ENCODE results near the gene ABCG1.

Gene ABCG1

DNA sequence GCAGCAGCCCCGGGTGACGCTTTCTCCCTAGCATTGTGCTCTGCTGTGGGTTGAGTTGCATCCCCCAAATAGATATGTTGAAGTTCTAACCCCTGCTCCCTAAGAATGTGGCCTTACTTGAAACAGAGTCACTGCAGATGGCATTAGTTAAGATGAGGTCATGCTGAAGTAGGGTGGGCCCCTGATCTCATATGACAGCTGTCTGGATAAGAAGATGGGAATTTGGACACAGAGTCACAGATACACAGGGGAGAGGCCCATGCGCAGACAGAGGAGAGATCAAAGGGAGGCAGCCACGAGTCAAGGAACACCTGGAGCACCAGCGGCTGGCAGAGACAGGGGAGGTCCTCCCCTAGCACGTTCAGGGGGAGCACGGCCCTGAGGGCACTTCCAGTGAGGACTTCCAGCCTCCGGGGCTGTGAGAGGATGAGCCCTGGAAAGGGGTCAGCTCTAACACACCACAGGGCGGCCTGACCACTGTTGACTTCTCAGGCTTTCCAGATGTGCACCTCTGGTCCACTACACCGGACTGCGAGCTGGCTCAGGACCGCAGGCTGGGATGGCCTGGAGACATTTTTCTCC is 46.4 kb downstream of the ABCG1 start:
- DNase-seq, result no peak

DNA sequence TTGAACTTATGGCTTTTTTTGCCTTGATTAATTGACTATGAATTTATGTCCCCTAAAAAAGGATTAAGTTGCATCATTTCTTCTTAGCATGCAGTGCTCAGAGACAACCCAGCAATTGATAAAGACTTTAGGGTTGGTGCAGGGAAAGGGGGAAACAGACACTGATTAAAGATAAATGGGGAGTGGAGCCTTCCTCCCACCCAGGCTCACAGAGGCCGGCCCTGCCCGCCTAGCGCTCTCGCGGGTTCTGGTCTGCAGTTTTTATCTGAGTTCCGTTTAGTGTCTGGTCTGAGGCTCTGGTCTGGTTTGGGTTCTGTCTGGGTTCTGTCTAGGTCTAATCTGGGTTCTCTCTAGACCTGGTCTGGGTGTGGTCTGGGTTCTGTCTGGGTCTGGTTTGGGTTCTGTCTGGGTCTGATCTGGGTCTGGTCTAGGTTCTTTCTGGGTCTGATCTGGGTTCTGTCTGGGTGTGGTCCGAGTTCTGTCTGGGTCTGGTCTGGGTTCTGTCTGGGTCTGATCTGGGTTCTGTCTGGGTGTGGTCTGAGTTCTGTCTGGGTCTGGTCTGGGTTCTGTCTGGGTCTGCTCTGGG is 48.1 kb downstream of the ABCG1 start:
- no peak for DNase-seq

DNA sequence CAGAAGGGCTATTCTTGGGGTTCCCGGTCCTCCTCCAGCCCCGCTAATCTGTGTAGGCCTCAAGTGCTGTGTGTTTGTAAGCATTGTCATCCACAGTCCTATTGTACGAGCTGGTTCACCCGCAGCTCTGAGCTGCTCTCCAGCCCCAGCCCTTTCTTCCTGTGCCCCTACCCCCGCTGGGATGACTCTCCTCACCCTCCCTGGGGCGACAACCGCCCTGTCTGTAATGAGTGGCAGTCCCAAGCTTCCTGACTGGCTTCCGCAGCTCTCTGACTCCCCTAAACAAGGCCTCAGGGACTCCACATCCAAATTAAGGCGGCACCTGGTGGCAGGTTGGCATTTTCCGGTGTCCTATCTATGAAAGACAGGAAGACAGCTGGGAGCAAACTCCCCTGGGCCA is 50.4 kb downstream of the ABCG1 start:
- no peak for DNase-seq

DNA sequence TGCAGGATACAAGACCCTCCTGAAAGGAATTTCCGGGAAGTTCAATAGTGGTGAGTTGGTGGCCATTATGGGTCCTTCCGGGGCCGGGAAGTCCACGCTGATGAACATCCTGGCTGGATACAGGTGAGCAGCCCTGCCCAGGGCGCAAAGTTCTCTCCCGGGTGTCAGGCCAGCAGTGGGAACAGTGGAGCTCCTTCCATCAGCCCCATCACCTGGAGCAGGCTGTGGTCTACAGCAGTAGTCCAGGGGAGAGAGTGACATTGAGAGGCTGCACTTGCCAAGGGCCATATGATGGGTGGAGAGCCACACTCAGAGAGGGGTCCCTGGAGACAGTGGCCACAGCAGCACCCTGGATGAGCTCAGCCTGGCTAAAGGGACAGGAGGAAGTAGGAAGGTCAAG is 52.1 kb downstream of the ABCG1 start:
- no peak for DNase-seq

DNA sequence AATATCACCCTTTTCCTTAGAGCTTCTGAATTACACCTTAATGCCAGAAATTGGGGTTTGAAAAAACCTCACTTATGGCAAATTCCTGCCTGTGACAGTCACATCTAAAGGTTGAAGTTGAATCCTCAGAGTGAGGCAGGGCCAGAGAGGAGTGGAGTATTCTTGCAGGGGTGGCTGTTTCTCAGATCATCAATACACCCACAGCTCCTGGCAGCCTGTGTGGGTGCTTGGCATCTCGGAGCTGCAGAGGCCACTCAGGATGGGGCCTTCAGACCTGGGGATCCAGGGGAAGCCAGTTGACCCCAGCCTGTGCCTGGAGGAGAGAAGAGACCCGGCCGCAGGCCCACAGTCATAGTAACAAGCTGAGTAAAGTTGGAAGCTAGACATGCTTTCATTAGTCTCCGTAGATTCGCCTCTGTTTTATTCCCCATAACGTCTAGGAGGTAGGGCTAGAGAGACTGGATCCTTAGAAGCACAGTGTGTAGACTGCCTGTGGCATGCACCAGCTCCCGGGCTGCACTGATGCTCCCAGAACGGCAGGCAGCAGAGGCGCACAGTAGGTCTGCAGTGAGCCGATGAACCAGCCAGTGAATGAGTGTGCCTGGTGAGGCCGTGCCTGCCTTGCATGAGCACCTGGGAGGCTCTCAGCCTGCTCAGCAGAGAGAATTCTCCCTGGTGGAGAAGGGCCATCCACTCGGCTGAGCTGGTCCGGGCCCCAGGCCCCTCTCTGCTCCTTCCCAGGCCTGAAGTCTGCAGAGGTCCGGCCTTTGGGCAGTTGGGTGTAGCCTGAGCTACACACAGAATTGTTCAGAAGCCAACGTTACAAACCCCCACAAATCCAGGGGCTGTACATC is 53.4 kb downstream of the ABCG1 start:
- no peak for DNase-seq

DNA sequence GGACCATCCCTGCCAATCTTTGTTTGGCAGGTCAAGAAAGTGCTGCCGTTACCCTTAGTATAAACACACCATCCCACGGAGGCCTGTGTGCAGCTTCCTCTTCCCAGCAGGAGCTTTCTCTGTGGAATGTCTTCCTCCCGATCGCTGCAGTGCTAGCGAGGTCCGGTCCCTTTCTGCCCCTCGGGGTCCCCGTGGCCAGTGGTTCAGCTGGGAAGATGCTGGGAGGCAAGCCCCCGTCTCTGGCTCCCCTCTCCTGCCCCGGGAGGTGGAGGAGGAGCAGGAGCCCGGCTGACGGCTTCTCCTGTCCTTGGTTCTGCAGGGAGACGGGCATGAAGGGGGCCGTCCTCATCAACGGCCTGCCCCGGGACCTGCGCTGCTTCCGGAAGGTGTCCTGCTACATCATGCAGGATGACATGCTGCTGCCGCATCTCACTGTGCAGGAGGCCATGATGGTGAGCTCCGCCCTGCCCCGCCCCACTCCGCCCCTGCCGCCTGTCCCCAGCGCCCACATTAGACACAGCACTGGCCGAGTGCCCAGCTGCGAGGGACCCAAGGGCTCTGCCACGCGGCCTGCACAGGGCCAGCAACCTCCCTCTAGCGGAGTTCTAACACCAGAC is 54.2 kb downstream of the ABCG1 start:
- DNase-seq, result no peak

DNA sequence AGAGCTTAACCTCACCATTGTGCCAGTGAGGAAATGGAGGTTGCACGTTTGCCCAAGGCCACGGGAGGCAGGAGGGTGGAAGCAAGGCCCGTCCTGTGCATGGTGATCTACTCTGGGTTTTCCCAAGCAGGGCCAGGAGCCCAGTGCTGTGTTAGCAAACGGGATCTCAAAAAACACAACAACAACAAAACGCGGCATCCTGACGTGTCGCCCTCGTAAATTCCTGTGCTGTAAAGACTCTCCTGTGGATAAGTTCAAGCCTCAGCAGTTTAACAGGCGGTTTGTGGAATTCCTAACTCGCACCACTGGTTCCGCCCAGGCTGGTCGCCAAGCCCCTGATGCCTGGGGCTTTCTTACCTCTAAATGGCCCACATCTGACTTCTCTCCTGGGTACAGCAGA is 57.1 kb downstream of the ABCG1 start:
- no peak for DNase-seq

DNA sequence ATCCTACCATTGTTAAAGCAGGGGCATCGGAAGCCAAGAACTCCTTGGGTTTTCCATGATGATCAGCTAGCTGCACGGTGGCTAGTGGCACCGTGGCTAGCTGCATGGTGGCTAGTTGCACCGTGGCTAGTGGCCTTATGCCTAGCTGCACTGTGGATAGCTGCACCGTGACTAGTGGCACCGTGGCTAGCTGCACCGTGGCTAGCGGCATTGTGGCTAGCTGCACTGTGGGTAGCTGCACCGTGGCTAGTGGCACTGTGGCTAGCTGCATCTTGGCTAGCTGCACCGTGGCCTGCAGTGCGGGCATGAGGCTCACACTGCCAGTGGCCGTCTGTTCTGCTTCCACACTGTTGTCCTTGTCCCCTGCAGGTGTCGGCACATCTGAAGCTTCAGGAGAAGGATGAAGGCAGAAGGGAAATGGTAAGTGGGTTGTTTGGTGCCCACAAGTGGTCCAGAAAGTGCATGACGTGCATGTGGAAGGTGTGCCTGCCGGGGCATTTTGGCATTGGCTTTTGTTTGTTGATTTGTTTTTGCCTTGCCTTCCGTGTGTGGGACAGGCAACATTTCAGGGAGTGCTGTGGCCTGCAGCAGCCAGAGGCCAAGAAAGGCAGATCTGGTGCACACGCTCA is 57.7 kb downstream of the ABCG1 start:
- DNase-seq, result no peak

DNA sequence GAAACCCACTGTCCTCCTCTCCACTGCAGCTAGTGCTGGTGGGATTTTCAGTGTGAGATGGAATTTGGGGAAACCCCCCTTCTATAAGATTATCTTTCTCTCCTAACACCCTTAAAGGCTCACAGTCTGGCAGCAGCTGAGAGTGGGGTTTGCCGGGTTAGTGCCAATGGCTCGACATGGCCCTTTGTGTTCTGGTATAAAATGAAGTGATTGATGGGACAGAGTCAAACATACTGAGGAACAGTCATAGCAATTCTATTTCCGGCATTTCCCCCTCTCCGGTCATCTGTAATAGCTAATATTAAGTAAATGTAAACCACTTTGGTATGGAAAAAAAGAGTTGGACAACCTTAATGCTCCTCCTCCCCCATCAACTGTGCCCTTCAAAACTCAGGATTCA is 58.7 kb downstream of the ABCG1 start:
- DNase-seq, result no peak

DNA sequence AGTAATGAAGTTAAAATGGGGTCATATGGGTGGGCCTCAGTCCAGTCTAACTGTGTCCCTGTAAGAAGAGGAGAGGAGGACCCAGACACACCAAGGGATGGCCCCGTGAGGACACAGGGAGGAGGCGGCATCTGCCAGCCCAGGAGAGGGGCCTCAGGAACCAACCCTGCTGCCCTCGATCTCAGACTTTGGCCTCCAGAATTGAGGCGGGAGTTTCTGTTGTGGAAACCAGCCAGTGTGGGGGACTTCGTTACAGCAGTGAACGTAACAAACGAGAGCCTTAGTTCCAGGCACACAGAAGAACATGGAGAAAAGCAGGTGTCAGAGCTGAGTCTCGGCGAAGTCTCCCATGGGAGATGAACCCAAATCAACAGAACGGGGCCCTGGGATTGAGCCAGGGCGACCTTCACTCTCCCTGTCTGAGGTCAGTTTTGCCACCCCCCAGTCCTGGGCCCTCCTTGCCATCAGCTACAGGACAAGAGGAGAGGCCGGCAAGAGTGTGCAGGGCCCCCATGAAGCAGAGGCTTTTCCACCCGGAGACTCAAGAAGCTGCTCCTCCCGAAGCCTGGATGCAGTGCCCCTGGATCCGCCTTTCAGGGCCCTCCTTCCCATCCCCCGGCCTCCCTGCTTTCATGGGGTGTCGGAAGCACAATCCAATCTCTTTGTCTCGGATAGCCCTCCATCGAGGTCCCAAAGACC is 59.7 kb downstream of the ABCG1 start:
- no peak for DNase-seq

DNA sequence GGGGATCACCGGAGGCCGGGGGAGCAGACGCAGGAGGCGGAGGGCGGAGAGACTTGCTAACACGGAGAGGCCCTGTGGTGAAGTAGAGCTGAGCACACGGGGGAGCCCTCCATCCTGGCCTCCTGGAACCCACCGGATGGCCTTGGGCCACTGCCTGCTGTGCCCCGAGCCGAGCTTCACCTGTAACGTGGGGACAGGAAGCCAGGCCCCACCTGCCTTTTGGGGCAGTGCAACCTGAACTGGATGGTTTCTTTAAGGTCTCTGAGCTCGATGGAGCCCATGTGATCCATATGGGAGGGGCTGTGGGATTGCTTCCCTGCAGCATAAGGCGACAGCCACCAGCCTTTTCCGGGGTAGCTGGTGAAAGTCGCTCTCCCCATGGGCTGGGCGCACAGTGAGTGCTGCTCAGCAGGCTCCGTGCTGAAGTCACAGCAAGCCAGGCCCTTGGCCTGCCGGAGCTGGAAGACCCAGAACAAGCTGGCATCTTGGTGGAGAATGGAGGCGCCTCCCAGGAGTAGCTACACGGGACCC is 60.5 kb downstream of the ABCG1 start:
- no peak for DNase-seq

DNA sequence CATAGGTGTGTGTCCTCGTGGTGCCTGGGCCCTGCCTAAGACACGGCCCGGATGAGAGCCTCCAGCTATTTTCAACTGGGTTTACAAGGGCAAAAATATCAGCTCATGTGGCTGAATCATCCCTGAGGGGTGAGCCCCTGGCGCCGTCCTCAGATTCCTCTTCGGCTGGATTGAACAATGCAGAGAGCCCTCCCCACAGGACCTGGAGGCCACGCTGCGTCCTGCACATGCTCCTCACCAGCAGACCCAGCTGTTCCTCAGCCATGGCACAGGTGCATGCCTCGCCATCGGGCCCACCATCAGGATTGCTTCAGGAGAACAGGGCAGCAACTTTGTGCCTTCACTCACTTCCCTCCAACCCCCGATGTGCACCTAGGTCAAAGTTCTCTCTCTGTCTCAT is 60.9 kb downstream of the ABCG1 start:
- DNase-seq, result no peak

DNA sequence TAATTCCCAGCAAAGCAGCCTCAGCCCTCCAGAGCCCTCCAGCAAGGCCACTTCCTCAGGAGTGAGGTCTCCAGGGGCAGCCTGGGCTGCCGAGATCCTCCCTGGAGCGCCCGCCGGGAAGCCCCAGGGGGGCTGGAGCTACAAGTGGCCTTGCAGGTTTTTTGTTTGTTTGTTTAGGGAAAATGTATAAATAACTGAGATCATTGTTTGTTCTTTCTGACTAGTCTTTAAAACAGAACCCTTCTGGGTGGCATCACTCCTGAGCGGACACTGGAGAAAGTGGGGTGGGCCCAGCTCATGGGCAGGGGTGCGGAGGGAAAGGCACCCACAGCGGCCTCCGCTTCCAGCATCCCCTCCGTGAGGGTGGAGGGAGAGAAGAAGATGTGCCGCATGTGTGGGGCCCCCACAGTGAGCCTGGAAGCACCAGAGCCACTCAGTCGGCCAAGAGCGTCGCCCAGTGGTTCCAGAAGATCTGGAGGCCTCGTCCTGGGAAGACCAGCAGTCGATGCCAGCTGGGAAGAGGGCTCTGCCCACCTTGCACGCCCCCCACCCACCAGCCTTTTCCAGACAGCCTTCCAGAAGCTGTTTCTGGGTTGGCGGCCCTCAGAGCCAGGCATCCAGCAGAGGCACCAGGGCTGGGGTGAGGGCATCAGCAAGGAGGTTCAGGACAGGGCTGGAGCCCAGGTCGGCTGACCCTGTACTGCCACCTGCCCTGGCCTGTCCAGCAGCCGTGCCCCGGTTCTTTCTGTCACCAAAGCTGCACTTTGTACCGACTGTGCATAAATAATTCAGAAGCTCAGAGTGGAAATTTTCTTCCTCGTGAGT is 61.6 kb downstream of the ABCG1 start:
- no peak for DNase-seq

DNA sequence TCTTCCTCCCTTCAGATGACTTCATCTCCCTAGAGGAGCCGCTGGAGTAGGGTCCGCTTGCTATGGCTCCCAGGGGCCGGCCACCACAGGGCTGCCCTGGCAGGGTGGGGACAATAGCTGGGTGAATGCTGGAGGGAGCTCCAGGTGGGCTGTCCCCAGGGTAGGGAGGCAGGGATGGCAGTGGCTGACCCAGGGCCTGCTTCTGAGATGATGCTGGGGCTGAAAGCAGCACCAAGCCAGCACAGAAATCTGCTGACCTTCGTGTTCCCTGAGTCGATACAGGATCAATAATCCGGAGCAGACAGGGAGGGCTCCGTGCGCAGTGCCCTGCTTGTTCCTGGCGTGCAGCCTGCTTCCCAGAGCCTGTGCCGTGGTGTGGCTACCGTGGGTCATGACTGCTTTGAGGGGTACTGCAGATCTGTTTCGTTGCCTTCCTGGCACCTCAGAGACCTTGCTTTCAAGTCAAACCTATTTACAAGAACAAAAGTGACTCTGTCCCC is 62.3 kb downstream of the ABCG1 start:
- DNase-seq, result no peak

DNA sequence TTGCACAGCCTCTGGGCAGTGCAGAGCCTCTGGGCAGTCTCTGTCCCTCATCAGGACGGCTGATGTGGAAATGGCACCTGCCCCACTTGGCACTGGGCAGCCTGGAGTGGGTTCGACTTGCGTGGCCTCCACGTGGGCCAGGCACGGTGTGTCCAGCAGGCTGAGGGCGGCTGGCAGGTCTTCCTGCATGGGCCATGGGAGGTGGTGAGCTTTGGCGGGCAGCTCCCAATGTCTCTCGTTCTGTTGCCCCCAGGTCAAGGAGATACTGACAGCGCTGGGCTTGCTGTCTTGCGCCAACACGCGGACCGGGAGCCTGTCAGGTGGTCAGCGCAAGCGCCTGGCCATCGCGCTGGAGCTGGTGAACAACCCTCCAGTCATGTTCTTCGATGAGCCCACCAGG is 63.1 kb downstream of the ABCG1 start:
- DNase-seq, result no peak

DNA sequence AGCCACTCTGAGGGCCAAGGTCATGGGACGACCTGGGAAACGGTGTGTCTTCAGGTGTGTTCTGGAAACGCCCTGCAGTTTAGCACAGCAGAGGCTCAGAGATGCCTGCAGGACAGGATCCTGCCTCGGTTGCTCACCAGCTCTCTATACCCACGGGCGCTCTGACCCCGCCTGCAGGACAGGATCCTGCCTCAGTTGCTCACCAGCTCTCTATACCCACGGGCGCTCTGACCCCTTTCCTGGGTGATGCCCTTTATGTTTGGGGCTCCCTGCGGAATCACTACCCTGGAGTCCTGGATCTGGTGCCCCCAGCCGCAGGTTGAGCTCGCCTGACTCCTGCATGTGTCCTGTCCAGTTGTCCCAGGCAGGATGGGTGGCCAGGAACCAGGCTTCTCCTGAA is 63.8 kb downstream of the ABCG1 start:
- no peak for DNase-seq

DNA sequence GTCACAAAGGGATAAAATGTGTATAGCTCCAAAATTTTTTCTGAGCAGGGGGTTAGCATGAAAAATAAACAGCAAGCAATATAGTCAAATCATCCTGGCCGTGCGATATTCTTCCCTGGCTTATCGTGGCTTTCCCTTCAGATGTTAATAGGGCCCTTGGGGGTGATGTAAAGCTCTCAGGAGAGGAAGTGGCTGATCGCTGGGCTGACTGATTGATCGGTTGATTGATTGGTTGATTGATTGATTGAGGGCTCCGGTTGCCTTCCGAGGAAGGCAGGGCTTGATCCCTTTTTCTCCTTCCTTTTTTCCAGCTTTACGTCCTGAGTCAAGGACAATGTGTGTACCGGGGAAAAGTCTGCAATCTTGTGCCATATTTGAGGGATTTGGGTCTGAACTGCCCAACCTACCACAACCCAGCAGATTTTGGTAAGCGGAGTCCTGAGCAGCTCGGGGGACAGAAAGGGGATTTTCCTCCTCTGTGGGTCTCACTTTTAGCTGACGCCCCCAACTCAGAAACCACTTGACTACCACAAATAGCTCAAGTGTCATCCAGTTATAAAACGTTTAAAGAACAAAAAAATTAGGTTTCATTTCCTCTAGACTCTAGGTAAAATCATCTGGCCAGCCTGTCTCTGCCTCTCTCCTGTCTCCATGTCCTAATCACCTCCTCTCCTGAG is 66.8 kb downstream of the ABCG1 start:
- DNase-seq, result no peak

DNA sequence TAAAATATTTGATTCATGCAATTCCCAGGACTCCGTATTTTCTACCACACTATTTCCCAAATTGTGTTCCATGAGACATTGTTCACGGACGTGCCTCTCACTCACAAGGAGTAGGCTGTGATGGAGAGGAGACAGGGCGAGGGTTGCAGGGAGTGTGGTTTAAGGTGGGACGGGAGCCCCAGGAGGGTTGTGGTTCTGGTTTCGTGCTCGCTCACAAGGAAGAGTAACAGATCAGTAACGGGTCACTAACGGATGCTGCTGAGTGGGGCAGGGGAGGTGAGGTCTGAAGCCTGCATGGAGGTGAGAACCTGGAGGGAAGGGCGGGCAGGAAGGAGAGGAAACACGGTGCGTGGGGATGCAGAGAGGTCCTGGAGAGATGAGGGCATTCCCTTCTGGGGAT is 67.5 kb downstream of the ABCG1 start:
- no peak for DNase-seq
